ENCODE data around the gene PLCXD1. TPM values are rescaled to one million over a fixed set of nuclear protein-coding genes. Genes with fewer than 3 reads are reported as not detected.

Gene PLCXD1
- total RNA-seq, 1 donor = 3.3 TPM

- no peak overlapping the region for H2AFZ ChIP-seq (ENCODE audit: low read length)
- TF ChIP-seq CTCF (IDR thresholded peaks at IDR 0.05; ENCODE audit: extremely low read depth, low read depth, low read length) = no peak
- no peak overlapping the region for H3K27ac ChIP-seq (ENCODE audit: low read depth, low read length)
- no peak for DNase-seq (ENCODE audit: insufficient read length, low spot score, missing footprints)
- no peaks in the 10 kb centered on the region for H3K79me2 ChIP-seq (ENCODE audit: insufficient read depth, low read length)
- H3K36me3 ChIP-seq (ENCODE audit: insufficient read depth, low read length) = no peaks in the 10 kb centered on the region
- H3K27me3 ChIP-seq (ENCODE audit: insufficient read depth, low read length) = no peaks in the 10 kb centered on the region
- H3K9me3 ChIP-seq (ENCODE audit: low read depth, low read length) = no peaks in the 10 kb centered on the region
- H3K4me2 ChIP-seq (ENCODE audit: insufficient read depth, low read length) = peak overlapping the region; percentile 73
- H3K4me1 ChIP-seq (ENCODE audit: insufficient read depth, low read length) = no peaks in the 10 kb centered on the region
- H4K20me1 ChIP-seq (ENCODE audit: insufficient read depth, low read length) = no peaks in the 10 kb centered on the region
- H3K4me3 ChIP-seq (ENCODE audit: insufficient read depth, low read length) = no peak overlapping the region
These were observed 49.6 kb downstream of the PLCXD1 start for GRCh38 chrX:330726-331150.

GRCh38 chrX:331151-331824, 50.1 kb downstream of the PLCXD1 start:
- no peak for TF ChIP-seq CTCF (IDR thresholded peaks at IDR 0.05; ENCODE audit: extremely low read depth, low read depth, low read length)
- Histone ChIP-seq H3K9me3 (ENCODE audit: low read depth, low read length) (no peaks in the 10 kb centered on the region), H3K27ac (ENCODE audit: low read depth, low read length) (no peak overlapping the region), H3K36me3 (ENCODE audit: insufficient read depth, low read length) (no peaks in the 10 kb centered on the region), H3K27me3 (ENCODE audit: insufficient read depth, low read length) (no peaks in the 10 kb centered on the region), H3K4me2 (ENCODE audit: insufficient read depth, low read length) (peak overlapping the region; percentile 73), H3K4me3 (ENCODE audit: insufficient read depth, low read length) (peak overlapping the region; percentile 50), H2AFZ (ENCODE audit: low read length) (peak overlapping the region; percentile 41), H3K79me2 (ENCODE audit: insufficient read depth, low read length) (no peaks in the 10 kb centered on the region), H3K4me1 (ENCODE audit: insufficient read depth, low read length) (no peaks in the 10 kb centered on the region), H4K20me1 (ENCODE audit: insufficient read depth, low read length) (no peaks in the 10 kb centered on the region)
- DNase-seq (ENCODE audit: insufficient read length, low spot score, missing footprints) = peak; percentile 98

- H3K4me2 ChIP-seq (ENCODE audit: insufficient read depth, low read length) = peak overlapping the region; percentile 73
- H3K9me3 ChIP-seq (ENCODE audit: low read depth, low read length) = no peaks in the 10 kb centered on the region
- H3K4me3 ChIP-seq (ENCODE audit: insufficient read depth, low read length) = peak overlapping the region; percentile 50
- no peaks in the 10 kb centered on the region for H3K36me3 ChIP-seq (ENCODE audit: insufficient read depth, low read length)
- H3K79me2 ChIP-seq (ENCODE audit: insufficient read depth, low read length) = no peaks in the 10 kb centered on the region
- no peaks in the 10 kb centered on the region for H3K4me1 ChIP-seq (ENCODE audit: insufficient read depth, low read length)
- TF ChIP-seq CTCF (IDR thresholded peaks at IDR 0.05; ENCODE audit: extremely low read depth, low read depth, low read length) = no peak
- no peak overlapping the region for H3K27ac ChIP-seq (ENCODE audit: low read depth, low read length)
- no peaks in the 10 kb centered on the region for H4K20me1 ChIP-seq (ENCODE audit: insufficient read depth, low read length)
- H3K27me3 ChIP-seq (ENCODE audit: insufficient read depth, low read length) = no peaks in the 10 kb centered on the region
- H2AFZ ChIP-seq (ENCODE audit: low read length) = no peak overlapping the region
- peak; percentile 90 for DNase-seq (ENCODE audit: insufficient read length, low spot score, missing footprints)
These were observed 50.8 kb downstream of the PLCXD1 start for GRCh38 chrX:331825-332495.

GRCh38 chrX:332496-332860, 51.3 kb downstream of the PLCXD1 start:
- H3K4me3 ChIP-seq (ENCODE audit: insufficient read depth, low read length) = no peak overlapping the region
- no peaks in the 10 kb centered on the region for H3K36me3 ChIP-seq (ENCODE audit: insufficient read depth, low read length)
- no peak for DNase-seq (ENCODE audit: insufficient read length, low spot score, missing footprints)
- H4K20me1 ChIP-seq (ENCODE audit: insufficient read depth, low read length) = no peaks in the 10 kb centered on the region
- no peaks in the 10 kb centered on the region for H3K9me3 ChIP-seq (ENCODE audit: low read depth, low read length)
- no peaks in the 10 kb centered on the region for H3K4me1 ChIP-seq (ENCODE audit: insufficient read depth, low read length)
- no peaks in the 10 kb centered on the region for H3K27me3 ChIP-seq (ENCODE audit: insufficient read depth, low read length)
- TF ChIP-seq CTCF (IDR thresholded peaks at IDR 0.05; ENCODE audit: extremely low read depth, low read depth, low read length) = no peak
- H2AFZ ChIP-seq (ENCODE audit: low read length) = no peak overlapping the region
- H3K79me2 ChIP-seq (ENCODE audit: insufficient read depth, low read length) = no peaks in the 10 kb centered on the region
- H3K27ac ChIP-seq (ENCODE audit: low read depth, low read length) = no peak overlapping the region
- H3K4me2 ChIP-seq (ENCODE audit: insufficient read depth, low read length) = no peak overlapping the region
